Ishikawa (cell line): Measurements from ENCODE around the gene PLCD1.

Source experiments
- CEBPB ChIP-seq: IDR thresholded peaks from 2 replicates; pipeline ENCODE4 v1.6.1; 2012
- CREB1 ChIP-seq: IDR thresholded peaks from 2 replicates; pipeline ENCODE4 v1.6.1; 2012; ENCODE audit warnings: low read depth
- EGR1 ChIP-seq: IDR thresholded peaks from 2 replicates; pipeline ENCODE4 v1.6.1; 2012
- EP300 ChIP-seq: IDR thresholded peaks from 2 replicates; pipeline ENCODE4 v1.6.1; 2012; ENCODE audit warnings: borderline replicate concordance
- FOXM1 ChIP-seq: IDR thresholded peaks from 2 replicates; pipeline ENCODE4 v1.6.1; 2012; ENCODE audit warnings: low read depth, borderline replicate concordance
- NFIC ChIP-seq: IDR thresholded peaks from 2 replicates; pipeline ENCODE4 v1.6.1; 2012
- RAD21 ChIP-seq: IDR thresholded peaks from 2 replicates; pipeline ENCODE4 v1.6.1; 2012; ENCODE audit warnings: low read depth
- TAF1 ChIP-seq: IDR thresholded peaks from 2 replicates; pipeline ENCODE4 v1.6.1; 2012; ENCODE audit warnings: low read depth, mild to moderate bottlenecking
- TCF12 ChIP-seq: IDR thresholded peaks from 2 replicates; pipeline ENCODE4 v1.6.1; 2012; ENCODE audit warnings: low read depth
- TEAD4 ChIP-seq: IDR thresholded peaks from 2 replicates; pipeline ENCODE4 v1.6.1; 2012
- YY1 ChIP-seq: IDR thresholded peaks from 2 replicates; pipeline ENCODE4 v1.6.1; 2012; ENCODE audit warnings: low read depth
- ZBTB7A ChIP-seq: IDR thresholded peaks from 2 replicates; pipeline ENCODE4 v1.6.1; 2012; ENCODE audit warnings: low read depth
- TF ChIP-seq, protein P1 (sequence below): IDR thresholded peaks from 2 replicates; pipeline ENCODE4 v1.6.1; 2012
- TF ChIP-seq, protein P2 (sequence below): IDR thresholded peaks from 2 replicates; pipeline ENCODE4 v1.6.1; 2012
- TF ChIP-seq, protein P3 (sequence below): IDR thresholded peaks from 2 replicates; pipeline ENCODE4 v1.6.1; 2012; ENCODE audit warnings: low read depth, mild to moderate bottlenecking

PLCD1 gene

DNA sequence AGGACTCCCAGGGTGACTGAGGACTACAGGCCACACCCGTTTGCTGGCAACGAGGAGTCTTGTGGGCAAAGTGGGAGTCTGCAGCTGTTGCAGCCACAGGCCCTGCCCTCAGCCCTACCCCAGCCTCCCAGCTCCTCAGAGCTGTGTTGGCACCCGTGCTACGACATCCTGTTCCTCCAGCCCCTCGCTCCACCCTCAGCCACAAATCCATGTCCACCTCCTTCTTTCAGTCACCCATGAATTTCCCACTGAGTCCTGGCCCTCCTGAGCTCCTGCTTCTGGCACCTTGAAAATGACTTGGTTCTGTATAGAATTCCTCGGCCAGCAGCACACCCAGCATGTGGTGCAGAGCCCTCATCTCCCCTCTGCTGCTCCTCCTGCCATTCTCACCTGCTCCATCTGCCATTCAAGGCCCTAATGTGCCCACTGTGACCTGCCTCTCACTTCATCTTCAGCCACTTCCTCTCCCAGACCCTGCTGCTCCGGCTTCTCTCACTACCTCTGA lies 59.8 kb downstream of the PLCD1 start:
- no peak for TF ChIP-seq TCF12
- no peak for TF ChIP-seq NFIC
- no peak for TF ChIP-seq RAD21
- no peak for TF ChIP-seq CREB1
- no peak for TF ChIP-seq TEAD4

DNA sequence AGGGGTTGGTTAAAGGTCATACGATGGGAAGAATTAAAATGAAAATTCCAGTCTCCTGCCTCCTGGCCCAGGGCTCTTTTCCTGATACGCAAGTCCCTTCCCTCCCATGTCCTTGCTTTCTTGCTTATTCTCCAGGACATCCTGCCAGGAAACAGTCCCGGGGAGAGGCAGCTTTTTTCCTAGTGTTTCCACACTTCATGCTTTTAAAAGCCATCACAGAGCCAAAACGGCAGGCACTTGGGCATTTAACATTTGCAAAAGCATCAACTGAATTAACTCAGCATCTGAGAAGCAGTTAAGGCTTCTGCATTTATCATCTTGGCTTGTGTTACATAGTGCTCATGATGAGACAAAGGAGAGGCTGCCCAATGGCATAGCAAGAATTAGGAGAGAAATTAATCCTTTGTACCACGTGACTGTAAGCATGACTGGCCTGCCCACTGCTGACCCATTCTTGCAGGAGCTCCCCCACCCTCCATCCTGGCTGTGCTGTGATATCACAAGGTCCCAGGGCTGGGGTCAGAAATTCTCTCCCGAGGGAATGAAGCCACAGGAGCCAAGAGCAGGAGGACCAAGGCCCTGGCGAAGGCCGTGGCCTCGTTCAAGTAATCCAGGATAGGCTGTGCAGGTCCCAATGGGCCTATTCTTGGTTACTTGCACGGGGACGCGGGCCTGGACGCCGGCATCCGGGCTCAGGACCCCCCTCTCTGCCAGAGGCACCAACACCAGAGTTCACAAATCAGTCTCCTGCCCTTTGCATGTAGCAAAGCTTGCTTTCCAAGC lies 60.4 kb downstream of the PLCD1 start:
- TF ChIP-seq EP300 (no peak), CREB1 (no peak), RAD21 (no peak), TCF12 (no peak), EGR1 (no peak), TEAD4 (no peak), YY1 (no peak), FOXM1 (no peak), TAF1 (no peak), NFIC (no peak), CEBPB (no peak), ZBTB7A (no peak)
- TF ChIP-seq, protein P1, sequence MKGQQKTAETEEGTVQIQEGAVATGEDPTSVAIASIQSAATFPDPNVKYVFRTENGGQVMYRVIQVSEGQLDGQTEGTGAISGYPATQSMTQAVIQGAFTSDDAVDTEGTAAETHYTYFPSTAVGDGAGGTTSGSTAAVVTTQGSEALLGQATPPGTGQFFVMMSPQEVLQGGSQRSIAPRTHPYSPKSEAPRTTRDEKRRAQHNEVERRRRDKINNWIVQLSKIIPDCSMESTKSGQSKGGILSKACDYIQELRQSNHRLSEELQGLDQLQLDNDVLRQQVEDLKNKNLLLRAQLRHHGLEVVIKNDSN: no peak
- TF ChIP-seq, protein P2, sequence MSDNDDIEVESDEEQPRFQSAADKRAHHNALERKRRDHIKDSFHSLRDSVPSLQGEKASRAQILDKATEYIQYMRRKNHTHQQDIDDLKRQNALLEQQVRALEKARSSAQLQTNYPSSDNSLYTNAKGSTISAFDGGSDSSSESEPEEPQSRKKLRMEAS: no peak
- TF ChIP-seq, protein P3, sequence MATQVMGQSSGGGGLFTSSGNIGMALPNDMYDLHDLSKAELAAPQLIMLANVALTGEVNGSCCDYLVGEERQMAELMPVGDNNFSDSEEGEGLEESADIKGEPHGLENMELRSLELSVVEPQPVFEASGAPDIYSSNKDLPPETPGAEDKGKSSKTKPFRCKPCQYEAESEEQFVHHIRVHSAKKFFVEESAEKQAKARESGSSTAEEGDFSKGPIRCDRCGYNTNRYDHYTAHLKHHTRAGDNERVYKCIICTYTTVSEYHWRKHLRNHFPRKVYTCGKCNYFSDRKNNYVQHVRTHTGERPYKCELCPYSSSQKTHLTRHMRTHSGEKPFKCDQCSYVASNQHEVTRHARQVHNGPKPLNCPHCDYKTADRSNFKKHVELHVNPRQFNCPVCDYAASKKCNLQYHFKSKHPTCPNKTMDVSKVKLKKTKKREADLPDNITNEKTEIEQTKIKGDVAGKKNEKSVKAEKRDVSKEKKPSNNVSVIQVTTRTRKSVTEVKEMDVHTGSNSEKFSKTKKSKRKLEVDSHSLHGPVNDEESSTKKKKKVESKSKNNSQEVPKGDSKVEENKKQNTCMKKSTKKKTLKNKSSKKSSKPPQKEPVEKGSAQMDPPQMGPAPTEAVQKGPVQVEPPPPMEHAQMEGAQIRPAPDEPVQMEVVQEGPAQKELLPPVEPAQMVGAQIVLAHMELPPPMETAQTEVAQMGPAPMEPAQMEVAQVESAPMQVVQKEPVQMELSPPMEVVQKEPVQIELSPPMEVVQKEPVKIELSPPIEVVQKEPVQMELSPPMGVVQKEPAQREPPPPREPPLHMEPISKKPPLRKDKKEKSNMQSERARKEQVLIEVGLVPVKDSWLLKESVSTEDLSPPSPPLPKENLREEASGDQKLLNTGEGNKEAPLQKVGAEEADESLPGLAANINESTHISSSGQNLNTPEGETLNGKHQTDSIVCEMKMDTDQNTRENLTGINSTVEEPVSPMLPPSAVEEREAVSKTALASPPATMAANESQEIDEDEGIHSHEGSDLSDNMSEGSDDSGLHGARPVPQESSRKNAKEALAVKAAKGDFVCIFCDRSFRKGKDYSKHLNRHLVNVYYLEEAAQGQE: no peak

DNA sequence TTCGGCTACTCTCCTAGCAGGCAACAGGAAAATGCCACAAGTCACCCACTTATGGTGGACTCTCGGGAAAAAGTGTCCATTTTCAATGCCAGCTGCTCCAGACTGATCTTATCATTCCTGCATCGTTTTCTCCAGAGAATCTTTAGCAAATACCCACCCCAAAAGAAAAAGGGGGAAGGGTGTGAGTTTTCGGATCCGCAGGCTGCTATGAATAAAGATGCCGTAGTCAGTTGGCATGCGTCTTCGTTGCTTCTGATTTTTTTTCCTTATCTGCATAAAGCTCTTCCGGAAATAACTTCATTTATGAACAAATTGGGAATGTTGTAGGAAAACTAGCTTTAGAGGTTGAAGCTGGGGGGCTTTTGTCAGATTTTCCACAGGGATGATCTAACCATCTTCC lies 61.2 kb downstream of the PLCD1 start:
- TF ChIP-seq, protein P2: no peak
- TF ChIP-seq EGR1 (no peak), ZBTB7A (no peak), CEBPB (no peak), EP300 (no peak), FOXM1 (no peak), TAF1 (no peak), RAD21 (no peak), CREB1 (no peak), TCF12 (no peak), YY1 (no peak)
- TF ChIP-seq, protein P1: no peak

DNA sequence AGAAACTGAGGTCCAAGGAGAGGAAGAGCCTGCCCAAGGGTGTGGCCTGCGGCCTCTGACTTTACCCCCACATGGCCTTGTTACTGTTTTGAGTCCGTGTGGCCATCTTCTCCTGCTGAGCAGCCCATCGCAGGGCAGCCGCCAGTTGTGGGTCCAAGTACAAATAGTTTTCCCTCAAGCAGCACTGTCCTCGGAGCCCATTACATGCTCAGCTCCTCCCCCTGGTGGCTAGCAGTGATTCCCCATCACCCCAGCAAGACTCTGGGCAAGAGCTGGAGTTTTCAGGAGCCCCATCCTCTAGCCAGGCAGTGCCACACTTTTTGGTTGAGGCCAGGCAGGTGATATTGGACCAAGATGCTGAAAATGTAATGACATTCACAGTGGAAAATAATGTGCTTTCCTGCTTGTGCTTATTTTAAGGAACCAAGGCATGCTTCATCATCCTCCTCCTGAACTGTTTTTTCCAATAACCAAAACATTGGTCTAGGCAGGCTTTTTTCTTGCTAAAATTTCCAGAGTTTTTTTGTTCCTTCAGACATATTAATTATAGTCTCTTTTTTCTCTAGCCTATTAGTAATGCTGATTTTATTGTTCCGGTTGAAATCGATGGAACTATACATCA lies 62.1 kb downstream of the PLCD1 start:
- no peak for TF ChIP-seq NFIC
- peak; percentile 74 for TF ChIP-seq RAD21

DNA sequence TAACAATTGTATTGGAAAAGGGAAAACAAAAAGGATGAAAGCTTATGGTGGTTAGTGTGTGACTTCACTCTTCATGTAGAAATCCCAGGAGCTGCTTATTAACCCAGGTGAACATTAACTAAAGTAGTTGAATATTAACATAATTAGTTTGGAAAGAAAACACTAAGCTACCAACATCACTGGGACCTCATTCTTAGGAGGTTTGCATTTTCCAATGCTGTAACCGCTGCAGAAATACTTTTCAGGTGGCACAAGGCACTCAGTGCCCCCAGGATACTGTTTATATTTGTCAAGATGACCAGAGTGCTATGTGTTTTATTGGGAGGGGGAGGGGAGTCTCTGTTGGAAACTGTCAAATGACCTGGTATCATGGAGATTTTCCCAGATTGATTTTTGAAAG lies 64.7 kb downstream of the PLCD1 start:
- TF ChIP-seq, protein P1: no peak
- TF ChIP-seq, protein P3: no peak
- TF ChIP-seq EP300 (no peak), EGR1 (no peak), NFIC (no peak), ZBTB7A (no peak), YY1 (no peak), RAD21 (no peak), CREB1 (no peak), TEAD4 (no peak), CEBPB (no peak), FOXM1 (no peak), TAF1 (no peak), TCF12 (no peak)
- TF ChIP-seq, protein P2: no peak
